HCT116 (cell line): ENCODE results near the gene CDH13. TPM values are rescaled to one million over a fixed set of nuclear protein-coding genes. Genes with fewer than 3 reads are reported as not detected.

Experiments
- ATAC-seq: fragments of 200-7000 bp; cut with Tn5 transposase; 2 replicates; pipeline ENCODE4 v1.9.1; 2020; ENCODE audit warnings: mild to moderate bottlenecking, moderate library complexity
- BruUV-seq: library from RNA; stranded (reverse); fragments of 400-500 nt; replicated peaks from 2 replicates; lab custom pipeline; 2021; lab: Mats Ljungman, UMichigan
- CTCF ChIA-PET: fragments of 300-600 bp; sonication (Branson Sonifier 250); formaldehyde crosslinking; loops from one replicate; lab custom pipeline; 2021; ENCODE audit warnings: antibody characterized with exemption; lab: Charles Lee
- POLR2A ChIA-PET: fragments of 300-600, 350-600 bp; sonication (Branson Sonifier 250); formaldehyde crosslinking; loops from one replicate; lab custom pipeline; 2021; ENCODE audit warnings: antibody characterized with exemption; lab: Charles Lee
- RAD21 ChIA-PET, 2 experiments: fragments of 300-600 bp; sonication (Branson Sonifier 250); formaldehyde crosslinking; loops; one replicate each; lab custom pipeline; 2023; ENCODE audit warnings: low total read pairs in 2 of 2; ENCODE audit not compliant: uncharacterized antibody in 2 of 2, unreplicated experiment in 2 of 2, low non-redundant PET in 1 of 2; lab: Charles Lee
- DNase-seq: peaks from one replicate; pipeline ENCODE4 v3.0.0-alpha.2; 2010; ENCODE audit warnings: low read depth, low spot score
- H2AFZ ChIP-seq: fragments of 200-600 bp; shearing (Covaris generic), sonication (generic); 2 replicates; pipeline ENCODE4 v1.6.1; 2017; ENCODE audit warnings: low read depth, mixed run types, mixed read lengths, antibody characterized with exemption, low read length; ENCODE audit not compliant: poor library complexity, severe bottlenecking
- H3K27ac ChIP-seq: 2 replicates; pipeline ENCODE4 v1.5.1; 2012; ENCODE audit warnings: low read depth, low read length
- H3K27me3 ChIP-seq: fragments of 200-600 bp; sonication (generic); 2 replicates; pipeline ENCODE4 v1.6.1; 2016; ENCODE audit warnings: mixed run types, low read length, mixed read lengths; ENCODE audit not compliant: insufficient read depth
- H3K36me3 ChIP-seq, 2 experiments: fragments of 200-500 bp in 1 of 2; fragments of 200-600 bp in 1 of 2; sonication (Bioruptor generic) in 1 of 2; sonication (generic) in 1 of 2; 2 replicates each; pipeline versions ENCODE4 v1.5.1 to v1.6.1; 2014 to 2016; ENCODE audit warnings: low read length in 2 of 2, inconsistent platforms in 1 of 2, mixed read lengths in 1 of 2, mixed run types in 1 of 2; ENCODE audit not compliant: insufficient read depth in 2 of 2, control insufficient read depth in 1 of 2
- H3K4me1 ChIP-seq, 2 experiments: fragments of 200-600 bp in 1 of 2; sonication (generic) in 1 of 2; 2 replicates each; pipeline versions ENCODE4 v1.5.1 to v1.6.1; 2012 to 2017; ENCODE audit warnings: low read length in 2 of 2, inconsistent platforms in 1 of 2, mild to moderate bottlenecking in 1 of 2, mixed read lengths in 1 of 2, mixed run types in 1 of 2, moderate library complexity in 1 of 2; ENCODE audit not compliant: insufficient read depth in 2 of 2, control insufficient read depth in 1 of 2
- H3K4me2 ChIP-seq: fragments of 200-600 bp; sonication (generic); 2 replicates; pipeline ENCODE4 v1.6.1; 2017; ENCODE audit warnings: mixed run types, low read length, mixed read lengths
- H3K4me3 ChIP-seq, 2 experiments: fragments of 200-600 bp in 1 of 2; sonication (generic) in 1 of 2; replicated peaks in 1 of 2; 2 replicates each; pipeline ENCODE4 v1.5.1; 2011 to 2016; ENCODE audit warnings: low read length in 2 of 2, control low read depth in 1 of 2, low read depth in 1 of 2, mild to moderate bottlenecking in 1 of 2, mixed read lengths in 1 of 2, mixed run types in 1 of 2
- H3K79me2 ChIP-seq: fragments of 200-600 bp; sonication (generic); 2 replicates; pipeline ENCODE4 v1.6.1; 2017; ENCODE audit warnings: mild to moderate bottlenecking, mixed run types, low read length, moderate library complexity, mixed read lengths; ENCODE audit not compliant: insufficient read depth
- H3K9ac ChIP-seq: fragments of 200-600 bp; sonication (generic); 2 replicates; pipeline ENCODE4 v1.6.1; 2016; ENCODE audit warnings: low read length, mixed read lengths
- H3K9me2 ChIP-seq: fragments of 200-600 bp; sonication (generic), shearing (Covaris generic); 2 replicates; pipeline ENCODE4 v1.6.1; 2017; ENCODE audit warnings: mixed run types, mild to moderate bottlenecking, moderate library complexity; ENCODE audit not compliant: insufficient read depth
- H3K9me3 ChIP-seq, 2 experiments: fragments of 200-500 bp in 1 of 2; fragments of 200-600 bp in 1 of 2; sonication (Bioruptor generic) in 1 of 2; sonication (generic) in 1 of 2; 2 replicates each; pipeline ENCODE4 v1.6.1; 2014 to 2017; ENCODE audit warnings: low read length in 2 of 2, mixed read lengths in 2 of 2, inconsistent platforms in 1 of 2, low read depth in 1 of 2, mild to moderate bottlenecking in 1 of 2, mixed run types in 1 of 2, moderate library complexity in 1 of 2; ENCODE audit not compliant: control insufficient read depth in 1 of 2, insufficient read depth in 1 of 2
- H4K20me1 ChIP-seq: fragments of 200-600 bp; sonication (generic), shearing (Covaris generic); 2 replicates; pipeline ENCODE4 v1.6.1; 2017; ENCODE audit warnings: mixed run types, mild to moderate bottlenecking, moderate library complexity; ENCODE audit not compliant: insufficient read depth
- CBX3 ChIP-seq: IDR thresholded peaks from 2 replicates; pipeline ENCODE4 v1.6.1; 2012; ENCODE audit warnings: low read depth
- CEBPB ChIP-seq: IDR thresholded peaks from 2 replicates; pipeline ENCODE4 v1.6.1; 2012; ENCODE audit warnings: low read depth
- EGR1 ChIP-seq: IDR thresholded peaks from 2 replicates; pipeline ENCODE4 v1.6.1; 2012; ENCODE audit warnings: low read depth
- ELF1 ChIP-seq: IDR thresholded peaks from 2 replicates; pipeline ENCODE4 v1.6.1; 2012; ENCODE audit warnings: low read depth, borderline replicate concordance
- EZH2 ChIP-seq: fragments of 200-600 bp; sonication (generic); IDR thresholded peaks from 2 replicates; pipeline ENCODE4 v1.6.1; 2017; ENCODE audit warnings: antibody characterized with exemption, mixed run types
- EZH2phosphoT487 ChIP-seq: fragments of 200-600 bp; IDR thresholded peaks from 2 replicates; pipeline ENCODE4 v1.6.1; 2018; ENCODE audit warnings: antibody characterized with exemption, borderline replicate concordance
- FOSL1 ChIP-seq: IDR thresholded peaks from 2 replicates; pipeline ENCODE4 v1.6.1; 2012; ENCODE audit warnings: low read depth
- POLR2AphosphoS5 ChIP-seq: IDR thresholded peaks from 2 replicates; pipeline ENCODE4 v1.6.1; 2011; ENCODE audit warnings: mild to moderate bottlenecking, low read depth, low read length, moderate library complexity
- RAD21 ChIP-seq: IDR thresholded peaks from 2 replicates; pipeline ENCODE4 v1.6.1; 2012; ENCODE audit warnings: low read depth, mild to moderate bottlenecking
- SIN3A ChIP-seq: IDR thresholded peaks from 2 replicates; pipeline ENCODE4 v1.6.1; 2012; ENCODE audit warnings: low read depth
- SRF ChIP-seq: IDR thresholded peaks from 2 replicates; pipeline ENCODE4 v1.6.1; 2012; ENCODE audit warnings: low read depth
- TCF7L2 ChIP-seq: IDR thresholded peaks from 2 replicates; pipeline ENCODE4 v1.7.0; 2011; ENCODE audit warnings: borderline replicate concordance, inconsistent platforms; ENCODE audit not compliant: insufficient read depth, insufficient read length; ENCODE audit errors: extremely low read depth
- YY1 ChIP-seq: IDR thresholded peaks from 2 replicates; pipeline ENCODE4 v1.6.1; 2011; ENCODE audit warnings: low read length, low read depth, moderate library complexity, mild to moderate bottlenecking; ENCODE audit not compliant: insufficient replicate concordance; ENCODE audit errors: extremely low read depth
- ZNF274 ChIP-seq: fragments of 200-500 bp; sonication (Bioruptor generic); IDR thresholded peaks from 2 replicates; pipeline ENCODE4 v1.6.1; 2014; ENCODE audit warnings: mild to moderate bottlenecking, low read depth, low read length, inconsistent platforms
- intact Hi-C: fragments of 100-400 bp; cut with micrococcal nuclease; formaldehyde crosslinking; loops from 2 replicates; pipeline ENCODE4 v1.10.0; 2022
- total RNA-seq: library from RNA; stranded (reverse); gene quantifications from one replicate; pipeline ENCODE4 v1.2.1, GENCODE V29; 2021; ENCODE audit not compliant: unreplicated experiment
- TF ChIP-seq, protein P1 (sequence below): IDR thresholded peaks from 2 replicates; pipeline ENCODE4 v1.6.1; 2012; ENCODE audit warnings: low read depth
- TF ChIP-seq, protein P2 (sequence below), 3 experiments: fragments of 200-600 bp in 1 of 3; sonication (generic) in 1 of 3; IDR thresholded peaks in 2 of 3; conservative IDR thresholded peaks in 1 of 3; 2 replicates each; pipeline ENCODE4 v1.5.1; 2012 to 2017; ENCODE audit warnings: low read depth in 2 of 3, low read length in 2 of 3, antibody characterized with exemption in 1 of 3, borderline replicate concordance in 1 of 3, control low read depth in 1 of 3, mild to moderate bottlenecking in 1 of 3, mixed read lengths in 1 of 3, mixed run types in 1 of 3, moderate library complexity in 1 of 3; ENCODE audit not compliant: insufficient read depth in 1 of 3
- TF ChIP-seq, protein P3 (sequence below): IDR thresholded peaks from 2 replicates; pipeline ENCODE4 v1.6.1; 2011; ENCODE audit warnings: mild to moderate bottlenecking, low read length, moderate library complexity; ENCODE audit not compliant: insufficient replicate concordance; ENCODE audit errors: extremely low read depth

The CDH13 gene
- total RNA-seq, 1 experiment from 2014 or later = not detected

DNA sequence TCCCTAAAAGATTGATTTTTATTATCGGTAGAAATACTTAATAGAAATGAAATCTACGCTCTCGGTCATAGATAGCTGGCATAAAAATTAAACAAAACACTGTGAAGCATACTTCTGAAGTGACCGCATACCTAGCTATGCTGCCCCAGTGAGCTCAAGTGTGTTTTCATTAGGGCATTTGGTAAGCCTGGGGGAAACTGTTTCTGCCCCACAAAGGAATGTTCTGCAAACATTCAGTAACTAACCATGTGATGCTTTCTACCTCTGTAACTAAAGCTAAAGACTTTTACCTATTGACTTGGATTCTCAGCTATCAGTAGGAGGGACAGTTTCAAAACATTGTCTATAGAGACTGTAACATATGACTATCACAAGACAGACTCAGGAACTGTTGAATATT lies 1087.5 kb downstream of the CDH13 start:
- H4K20me1 ChIP-seq = no peaks in the 10 kb centered on the region
- no peaks in the 10 kb centered on the region for H3K79me2 ChIP-seq
- H3K4me2 ChIP-seq = no peak overlapping the region
- H3K4me3 ChIP-seq = no peak overlapping the region
- no peaks in the 10 kb centered on the region for H3K4me1 ChIP-seq
- H3K9me3 ChIP-seq = no peaks in the 10 kb centered on the region
- H3K36me3 ChIP-seq = no peaks in the 10 kb centered on the region
- DNase-seq (no peak), ATAC-seq (no peak)
- BruUV-seq = no TSS peak
- no peaks in the 10 kb centered on the region for H3K9me2 ChIP-seq
- intact Hi-C loops = no loop called here
- H3K9ac ChIP-seq = no peak overlapping the region
- peaks cover 26% of the 10 kb centered on the region for H3K27me3 ChIP-seq
- ChIA-PET POLR2A (interaction anchor here (0.6 kb wide), 1 partner anchor 65 kb away, joined by 3 read pairs; no protein-coding TSS in a partner anchor), CTCF (no interaction called here), RAD21 (no interaction called here)
- no peak overlapping the region for H3K27ac ChIP-seq
- no peak overlapping the region for H2AFZ ChIP-seq
- TF ChIP-seq FOSL1 = no peak
- TF ChIP-seq YY1 = no peak
- no peak for TF ChIP-seq EZH2phosphoT487
- TF ChIP-seq, protein P1, sequence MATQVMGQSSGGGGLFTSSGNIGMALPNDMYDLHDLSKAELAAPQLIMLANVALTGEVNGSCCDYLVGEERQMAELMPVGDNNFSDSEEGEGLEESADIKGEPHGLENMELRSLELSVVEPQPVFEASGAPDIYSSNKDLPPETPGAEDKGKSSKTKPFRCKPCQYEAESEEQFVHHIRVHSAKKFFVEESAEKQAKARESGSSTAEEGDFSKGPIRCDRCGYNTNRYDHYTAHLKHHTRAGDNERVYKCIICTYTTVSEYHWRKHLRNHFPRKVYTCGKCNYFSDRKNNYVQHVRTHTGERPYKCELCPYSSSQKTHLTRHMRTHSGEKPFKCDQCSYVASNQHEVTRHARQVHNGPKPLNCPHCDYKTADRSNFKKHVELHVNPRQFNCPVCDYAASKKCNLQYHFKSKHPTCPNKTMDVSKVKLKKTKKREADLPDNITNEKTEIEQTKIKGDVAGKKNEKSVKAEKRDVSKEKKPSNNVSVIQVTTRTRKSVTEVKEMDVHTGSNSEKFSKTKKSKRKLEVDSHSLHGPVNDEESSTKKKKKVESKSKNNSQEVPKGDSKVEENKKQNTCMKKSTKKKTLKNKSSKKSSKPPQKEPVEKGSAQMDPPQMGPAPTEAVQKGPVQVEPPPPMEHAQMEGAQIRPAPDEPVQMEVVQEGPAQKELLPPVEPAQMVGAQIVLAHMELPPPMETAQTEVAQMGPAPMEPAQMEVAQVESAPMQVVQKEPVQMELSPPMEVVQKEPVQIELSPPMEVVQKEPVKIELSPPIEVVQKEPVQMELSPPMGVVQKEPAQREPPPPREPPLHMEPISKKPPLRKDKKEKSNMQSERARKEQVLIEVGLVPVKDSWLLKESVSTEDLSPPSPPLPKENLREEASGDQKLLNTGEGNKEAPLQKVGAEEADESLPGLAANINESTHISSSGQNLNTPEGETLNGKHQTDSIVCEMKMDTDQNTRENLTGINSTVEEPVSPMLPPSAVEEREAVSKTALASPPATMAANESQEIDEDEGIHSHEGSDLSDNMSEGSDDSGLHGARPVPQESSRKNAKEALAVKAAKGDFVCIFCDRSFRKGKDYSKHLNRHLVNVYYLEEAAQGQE = no peak
- no peak for TF ChIP-seq CEBPB
- TF ChIP-seq SRF = no peak
- no peak for TF ChIP-seq POLR2AphosphoS5
- TF ChIP-seq ELF1 = no peak
- TF ChIP-seq EGR1 = no peak
- TF ChIP-seq RAD21 = no peak
- TF ChIP-seq, protein P2, sequence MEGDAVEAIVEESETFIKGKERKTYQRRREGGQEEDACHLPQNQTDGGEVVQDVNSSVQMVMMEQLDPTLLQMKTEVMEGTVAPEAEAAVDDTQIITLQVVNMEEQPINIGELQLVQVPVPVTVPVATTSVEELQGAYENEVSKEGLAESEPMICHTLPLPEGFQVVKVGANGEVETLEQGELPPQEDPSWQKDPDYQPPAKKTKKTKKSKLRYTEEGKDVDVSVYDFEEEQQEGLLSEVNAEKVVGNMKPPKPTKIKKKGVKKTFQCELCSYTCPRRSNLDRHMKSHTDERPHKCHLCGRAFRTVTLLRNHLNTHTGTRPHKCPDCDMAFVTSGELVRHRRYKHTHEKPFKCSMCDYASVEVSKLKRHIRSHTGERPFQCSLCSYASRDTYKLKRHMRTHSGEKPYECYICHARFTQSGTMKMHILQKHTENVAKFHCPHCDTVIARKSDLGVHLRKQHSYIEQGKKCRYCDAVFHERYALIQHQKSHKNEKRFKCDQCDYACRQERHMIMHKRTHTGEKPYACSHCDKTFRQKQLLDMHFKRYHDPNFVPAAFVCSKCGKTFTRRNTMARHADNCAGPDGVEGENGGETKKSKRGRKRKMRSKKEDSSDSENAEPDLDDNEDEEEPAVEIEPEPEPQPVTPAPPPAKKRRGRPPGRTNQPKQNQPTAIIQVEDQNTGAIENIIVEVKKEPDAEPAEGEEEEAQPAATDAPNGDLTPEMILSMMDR (IDR thresholded peaks at IDR 0.05 in 2 of 3, conservative IDR thresholded peaks at IDR 0.05 in 1 of 3; ENCODE audit: borderline replicate concordance in 1 of 3, insufficient read depth in 1 of 3, low read depth in 2 of 3, low read length in 2 of 3) = no peak
- no peak for TF ChIP-seq SIN3A
- no peak for TF ChIP-seq CBX3
- no peak for TF ChIP-seq EZH2
- TF ChIP-seq, protein P3, sequence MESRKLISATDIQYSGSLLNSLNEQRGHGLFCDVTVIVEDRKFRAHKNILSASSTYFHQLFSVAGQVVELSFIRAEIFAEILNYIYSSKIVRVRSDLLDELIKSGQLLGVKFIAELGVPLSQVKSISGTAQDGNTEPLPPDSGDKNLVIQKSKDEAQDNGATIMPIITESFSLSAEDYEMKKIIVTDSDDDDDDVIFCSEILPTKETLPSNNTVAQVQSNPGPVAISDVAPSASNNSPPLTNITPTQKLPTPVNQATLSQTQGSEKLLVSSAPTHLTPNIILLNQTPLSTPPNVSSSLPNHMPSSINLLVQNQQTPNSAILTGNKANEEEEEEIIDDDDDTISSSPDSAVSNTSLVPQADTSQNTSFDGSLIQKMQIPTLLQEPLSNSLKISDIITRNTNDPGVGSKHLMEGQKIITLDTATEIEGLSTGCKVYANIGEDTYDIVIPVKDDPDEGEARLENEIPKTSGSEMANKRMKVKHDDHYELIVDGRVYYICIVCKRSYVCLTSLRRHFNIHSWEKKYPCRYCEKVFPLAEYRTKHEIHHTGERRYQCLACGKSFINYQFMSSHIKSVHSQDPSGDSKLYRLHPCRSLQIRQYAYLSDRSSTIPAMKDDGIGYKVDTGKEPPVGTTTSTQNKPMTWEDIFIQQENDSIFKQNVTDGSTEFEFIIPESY = no peak
- TF ChIP-seq TCF7L2 = no peak
- TF ChIP-seq ZNF274 = no peak
